ENCODE results near the gene DOLK. TPM values are rescaled to one million over a fixed set of nuclear protein-coding genes. Genes with fewer than 3 reads are reported as not detected.

Gene DOLK
- polyA plus RNA-seq, 1 experiment, result 47.0 TPM

DNA sequence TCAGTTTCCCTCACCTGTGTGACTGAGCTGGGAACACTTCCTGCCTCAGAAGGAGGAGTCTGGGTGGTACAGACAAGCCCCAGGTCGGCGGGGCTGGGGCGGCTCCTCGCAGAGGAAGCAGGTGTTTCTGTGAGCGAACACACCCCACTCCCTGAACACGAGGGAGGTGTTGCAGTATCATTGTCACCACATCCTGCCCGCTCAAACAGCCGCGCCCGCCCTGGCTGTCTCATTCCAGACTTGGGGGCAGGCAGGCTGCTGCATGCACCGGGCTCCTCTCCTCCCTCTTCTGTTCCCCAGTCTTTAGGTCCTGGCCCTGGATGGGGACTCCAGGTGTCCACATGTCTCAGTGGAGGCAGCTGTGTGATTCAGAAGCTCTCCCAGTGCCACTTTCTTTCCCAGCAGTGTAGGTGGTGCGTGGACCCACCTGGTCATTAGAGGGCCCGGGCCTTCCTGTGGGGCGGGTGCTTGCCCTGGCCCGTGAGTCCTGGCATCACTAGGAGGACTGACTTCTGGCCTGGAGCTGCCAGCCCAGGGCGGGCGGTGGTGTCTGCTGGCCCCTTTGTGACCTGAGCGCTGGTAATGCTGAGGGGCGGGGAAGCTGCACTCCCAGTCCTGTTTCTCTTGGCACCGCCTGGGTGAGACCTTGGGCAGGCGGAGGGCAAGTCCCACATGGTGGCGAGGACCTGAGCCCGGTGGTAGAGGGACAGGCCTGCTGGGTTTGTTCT is 44.9 kb downstream of the DOLK start:
- no peak for DNase-seq (ENCODE audit: low read depth)
- TF ChIP-seq CTCF (IDR thresholded peaks at IDR 0.05; ENCODE audit: insufficient read depth, low read depth, low read length), result no peak
- Histone ChIP-seq H3K4me3 (ENCODE audit: low read depth, low read length) (no peak overlapping the region), H3K36me3 (ENCODE audit: control insufficient read depth, insufficient read depth, low read length) (peaks cover 14% of the 10 kb centered on the region), H3K27me3 (ENCODE audit: control insufficient read depth, insufficient read depth, low read length) (no peaks in the 10 kb centered on the region)
- CTCF ChIA-PET, result no interaction called here
- POLR2A ChIA-PET, result no interaction called here

DNA sequence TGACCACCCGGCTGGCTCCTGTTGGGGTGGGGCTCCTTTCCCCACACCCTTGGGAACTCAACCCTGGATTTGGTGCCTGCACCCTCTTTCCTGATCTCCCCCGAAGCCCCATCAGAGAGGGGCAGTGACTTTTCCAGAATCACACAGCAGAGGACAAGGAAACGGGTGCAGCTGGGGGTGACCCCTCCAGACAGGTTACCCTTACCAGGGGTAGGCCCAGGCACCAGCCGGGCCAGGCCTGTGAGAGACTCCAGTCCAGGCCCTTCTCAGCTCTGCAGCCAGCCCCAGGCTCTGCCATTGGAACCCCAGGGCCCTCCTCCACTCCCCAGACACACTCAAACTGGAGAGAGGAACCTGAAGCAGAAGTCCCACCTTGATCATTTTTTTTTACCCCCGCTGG is 45.6 kb downstream of the DOLK start:
- TF ChIP-seq CTCF (IDR thresholded peaks at IDR 0.05; ENCODE audit: insufficient read depth, low read depth, low read length), result no peak
- H3K36me3 ChIP-seq (ENCODE audit: control insufficient read depth, insufficient read depth, low read length), result peaks cover 14% of the 10 kb centered on the region
- no peak overlapping the region for H3K4me3 ChIP-seq (ENCODE audit: low read depth, low read length)
- CTCF ChIA-PET, result no interaction called here
- DNase-seq (ENCODE audit: low read depth), result no peak
- H3K27me3 ChIP-seq (ENCODE audit: control insufficient read depth, insufficient read depth, low read length), result no peaks in the 10 kb centered on the region
- POLR2A ChIA-PET, result no interaction called here

- ChIA-PET CTCF (no interaction called here), POLR2A (no interaction called here)
- TF ChIP-seq CTCF (IDR thresholded peaks at IDR 0.05; ENCODE audit: insufficient read depth, low read depth, low read length), result no peak
- H3K4me3 ChIP-seq (ENCODE audit: low read depth, low read length), result no peak overlapping the region
- peaks cover 14% of the 10 kb centered on the region for H3K36me3 ChIP-seq (ENCODE audit: control insufficient read depth, insufficient read depth, low read length)
- no peaks in the 10 kb centered on the region for H3K27me3 ChIP-seq (ENCODE audit: control insufficient read depth, insufficient read depth, low read length)
- DNase-seq (ENCODE audit: low read depth), result no peak
Observed at GRCh38 chr9:128901379-128901778, 46.0 kb downstream of the DOLK start.

DNA sequence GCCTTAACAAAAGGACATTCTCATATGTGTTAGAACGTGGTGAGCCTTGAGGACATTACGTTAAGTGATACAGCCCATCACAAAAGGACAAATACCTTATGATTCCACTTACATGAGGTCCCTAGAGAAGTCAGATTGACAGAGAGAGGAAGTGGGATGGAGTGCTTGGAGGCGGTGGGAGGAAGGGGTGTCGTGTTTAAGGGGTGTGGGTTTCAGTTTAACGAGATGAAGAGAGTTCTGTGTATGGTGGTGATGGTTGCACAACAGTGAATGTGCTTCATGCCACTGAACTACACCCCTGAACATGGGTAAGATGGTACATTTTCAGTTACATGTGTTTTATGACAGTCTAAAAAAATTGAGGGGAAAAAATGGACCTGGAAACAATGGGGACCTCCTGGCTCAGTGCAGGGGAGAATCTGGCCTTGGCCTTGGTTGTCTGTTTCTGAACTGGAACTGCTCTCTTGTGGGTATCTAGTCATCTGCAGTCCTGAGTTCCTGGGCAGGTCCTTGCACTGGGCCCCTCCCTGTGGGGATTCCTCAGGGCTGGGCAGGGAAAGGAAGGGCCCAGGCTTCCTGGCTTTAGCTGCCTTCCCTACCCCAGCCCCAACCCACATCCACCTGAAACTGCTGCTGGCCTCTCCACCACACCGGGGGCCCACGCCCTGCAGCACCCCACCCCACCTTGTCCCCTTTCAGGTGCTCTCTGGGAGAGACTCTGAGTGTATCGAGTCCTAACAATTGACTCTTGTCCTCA is 47.7 kb downstream of the DOLK start:
- no peaks in the 10 kb centered on the region for H3K27me3 ChIP-seq (ENCODE audit: control insufficient read depth, insufficient read depth, low read length)
- POLR2A ChIA-PET, result no interaction called here

More for the DNA sequence above, 47.7 kb downstream of the DOLK start:
- TF ChIP-seq CTCF (IDR thresholded peaks at IDR 0.05; ENCODE audit: insufficient read depth, low read depth, low read length), result no peak
- H3K36me3 ChIP-seq (ENCODE audit: control insufficient read depth, insufficient read depth, low read length), result peaks cover 15% of the 10 kb centered on the region
- no peak for DNase-seq (ENCODE audit: low read depth)
- no peak overlapping the region for H3K4me3 ChIP-seq (ENCODE audit: low read depth, low read length)
- CTCF ChIA-PET, result interaction anchor here (0.9 to 1.4 kb wide), 2 partner anchors 22 to 36 kb away, joined by 3 read pairs; no protein-coding TSS in a partner anchor
